KG1 (cell line): Measurements from ENCODE around the gene ALMS1.
A peak's percentile ranks its signal among the peaks of the same experiment; 100 is the strongest.
"Not testable (repeated sequence)": the region's sequence is repeated elsewhere in the genome, so short reads cannot be mapped to it uniquely, and the experiment has no call there.

Experiments
- DNase-seq: peaks from one replicate; lab custom pipeline; 2025; lab: John Stamatoyannopoulos, UW

ALMS1 gene, protein sequence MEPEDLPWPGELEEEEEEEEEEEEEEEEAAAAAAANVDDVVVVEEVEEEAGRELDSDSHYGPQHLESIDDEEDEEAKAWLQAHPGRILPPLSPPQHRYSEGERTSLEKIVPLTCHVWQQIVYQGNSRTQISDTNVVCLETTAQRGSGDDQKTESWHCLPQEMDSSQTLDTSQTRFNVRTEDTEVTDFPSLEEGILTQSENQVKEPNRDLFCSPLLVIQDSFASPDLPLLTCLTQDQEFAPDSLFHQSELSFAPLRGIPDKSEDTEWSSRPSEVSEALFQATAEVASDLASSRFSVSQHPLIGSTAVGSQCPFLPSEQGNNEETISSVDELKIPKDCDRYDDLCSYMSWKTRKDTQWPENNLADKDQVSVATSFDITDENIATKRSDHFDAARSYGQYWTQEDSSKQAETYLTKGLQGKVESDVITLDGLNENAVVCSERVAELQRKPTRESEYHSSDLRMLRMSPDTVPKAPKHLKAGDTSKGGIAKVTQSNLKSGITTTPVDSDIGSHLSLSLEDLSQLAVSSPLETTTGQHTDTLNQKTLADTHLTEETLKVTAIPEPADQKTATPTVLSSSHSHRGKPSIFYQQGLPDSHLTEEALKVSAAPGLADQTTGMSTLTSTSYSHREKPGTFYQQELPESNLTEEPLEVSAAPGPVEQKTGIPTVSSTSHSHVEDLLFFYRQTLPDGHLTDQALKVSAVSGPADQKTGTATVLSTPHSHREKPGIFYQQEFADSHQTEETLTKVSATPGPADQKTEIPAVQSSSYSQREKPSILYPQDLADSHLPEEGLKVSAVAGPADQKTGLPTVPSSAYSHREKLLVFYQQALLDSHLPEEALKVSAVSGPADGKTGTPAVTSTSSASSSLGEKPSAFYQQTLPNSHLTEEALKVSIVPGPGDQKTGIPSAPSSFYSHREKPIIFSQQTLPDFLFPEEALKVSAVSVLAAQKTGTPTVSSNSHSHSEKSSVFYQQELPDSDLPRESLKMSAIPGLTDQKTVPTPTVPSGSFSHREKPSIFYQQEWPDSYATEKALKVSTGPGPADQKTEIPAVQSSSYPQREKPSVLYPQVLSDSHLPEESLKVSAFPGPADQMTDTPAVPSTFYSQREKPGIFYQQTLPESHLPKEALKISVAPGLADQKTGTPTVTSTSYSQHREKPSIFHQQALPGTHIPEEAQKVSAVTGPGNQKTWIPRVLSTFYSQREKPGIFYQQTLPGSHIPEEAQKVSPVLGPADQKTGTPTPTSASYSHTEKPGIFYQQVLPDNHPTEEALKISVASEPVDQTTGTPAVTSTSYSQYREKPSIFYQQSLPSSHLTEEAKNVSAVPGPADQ (N-terminal part only)

DNA sequence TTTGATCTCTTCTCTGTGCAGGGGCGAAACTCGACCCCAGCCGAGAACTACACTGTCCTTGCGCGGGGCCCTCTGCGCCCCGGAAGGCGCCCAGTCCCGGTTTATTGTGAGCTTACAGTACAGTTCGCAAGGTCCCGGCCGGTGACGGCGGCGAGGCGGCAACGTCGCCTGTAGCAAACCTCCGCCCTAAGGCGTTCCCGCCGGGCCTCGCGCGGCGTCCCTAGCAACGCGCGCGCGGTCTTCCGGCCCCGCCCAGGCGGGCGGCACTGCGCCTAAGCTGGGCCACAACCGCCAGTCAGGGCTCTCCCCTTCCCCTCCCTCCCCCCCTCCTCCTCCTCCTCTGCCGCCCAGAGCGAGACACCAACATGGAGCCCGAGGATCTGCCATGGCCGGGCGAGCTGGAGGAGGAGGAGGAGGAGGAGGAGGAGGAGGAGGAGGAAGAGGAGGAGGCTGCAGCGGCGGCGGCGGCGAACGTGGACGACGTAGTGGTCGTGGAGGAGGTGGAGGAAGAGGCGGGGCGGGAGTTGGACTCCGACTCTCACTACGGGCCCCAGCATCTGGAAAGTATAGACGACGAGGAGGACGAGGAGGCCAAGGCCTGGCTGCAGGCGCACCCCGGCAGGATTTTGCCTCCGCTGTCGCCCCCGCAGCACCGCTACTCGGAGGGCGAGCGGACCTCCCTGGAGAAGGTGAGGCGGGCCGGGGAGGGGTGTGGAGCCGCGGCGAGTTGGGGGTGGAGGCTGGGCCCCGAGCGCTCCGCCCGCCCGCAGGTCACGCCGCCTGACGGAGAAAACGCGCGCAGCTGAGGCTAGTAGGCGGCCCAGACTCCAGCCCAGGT, at the start of gene ALMS1:
Gene ALMS1, plus strand, starts transcription at position 333 of the 838 bp plus-strand sequence. Its CDS starts 33 bp downstream, at position 366.
- peak; percentile 89 for DNase-seq

- DNase-seq, result no peak
These were observed 47.8 kb upstream of the ALMS1 start for GRCh38 chr2:73337828-73338227.

DNA sequence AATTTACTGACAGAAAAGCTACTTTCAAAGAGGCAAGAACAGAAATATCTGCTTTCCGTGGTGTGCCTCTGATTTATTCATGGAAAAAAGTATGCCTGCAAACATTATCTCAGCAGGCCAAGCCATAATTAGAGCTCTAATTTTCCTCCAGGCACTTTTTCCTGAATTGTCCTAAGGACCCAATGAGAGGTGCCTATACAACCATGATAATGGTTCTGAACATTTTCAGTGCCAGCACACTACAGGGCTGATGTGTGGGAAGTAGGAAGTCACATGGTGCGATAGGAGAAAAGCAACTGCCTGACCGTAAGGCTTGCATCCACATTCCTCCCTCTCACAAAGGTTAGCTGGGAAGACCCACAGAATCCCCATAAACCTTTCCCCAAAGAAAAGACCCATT, 46.4 kb upstream of the ALMS1 start:
- no peak for DNase-seq

DNA sequence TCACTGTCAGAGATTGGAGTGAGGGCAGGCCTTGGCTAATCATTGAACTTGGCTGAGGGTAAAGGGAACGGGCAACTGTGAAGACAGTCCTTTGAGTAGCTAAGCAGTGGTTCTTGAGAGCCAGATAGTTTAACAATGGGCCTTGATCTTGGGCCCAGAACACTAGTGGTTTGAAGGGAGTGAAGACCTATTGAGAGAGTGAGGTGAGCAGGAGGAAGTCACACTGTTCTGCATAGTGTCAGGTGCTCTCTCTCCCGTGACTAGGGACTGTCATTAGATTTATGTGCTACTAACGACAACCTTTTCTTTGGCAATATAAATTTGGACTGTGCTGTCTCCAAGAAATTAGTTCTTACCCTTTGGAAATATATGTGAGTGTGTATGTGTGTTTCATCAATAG, 44.6 kb upstream of the ALMS1 start:
- DNase-seq, result no peak

- no peak for DNase-seq
These were observed 41.6 kb upstream of the ALMS1 start for GRCh38 chr2:73343992-73344391.

DNA sequence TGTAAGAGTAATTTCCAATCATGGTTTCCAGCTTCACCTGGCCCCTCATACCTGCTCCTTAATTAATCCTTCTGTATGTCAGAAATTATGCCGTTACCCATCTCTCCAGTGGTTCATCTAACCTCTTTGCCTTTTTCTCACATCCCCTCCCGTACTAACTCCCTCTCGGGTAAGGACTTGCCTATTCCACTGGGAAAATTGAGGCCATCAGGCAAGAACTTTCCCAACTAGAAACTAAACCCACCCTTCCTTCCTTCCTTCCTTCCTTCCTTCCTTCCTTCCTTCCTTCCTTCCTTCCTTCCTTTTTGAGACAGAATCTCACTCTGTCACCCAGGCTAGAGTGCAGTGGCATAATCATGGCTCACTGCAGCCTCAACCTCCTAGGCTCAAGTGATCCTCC, 40.9 kb upstream of the ALMS1 start:
- not testable (repeated sequence) for DNase-seq

- no peak for DNase-seq
These were observed 35.5 kb upstream of the ALMS1 start for GRCh38 chr2:73350035-73350691.

DNA sequence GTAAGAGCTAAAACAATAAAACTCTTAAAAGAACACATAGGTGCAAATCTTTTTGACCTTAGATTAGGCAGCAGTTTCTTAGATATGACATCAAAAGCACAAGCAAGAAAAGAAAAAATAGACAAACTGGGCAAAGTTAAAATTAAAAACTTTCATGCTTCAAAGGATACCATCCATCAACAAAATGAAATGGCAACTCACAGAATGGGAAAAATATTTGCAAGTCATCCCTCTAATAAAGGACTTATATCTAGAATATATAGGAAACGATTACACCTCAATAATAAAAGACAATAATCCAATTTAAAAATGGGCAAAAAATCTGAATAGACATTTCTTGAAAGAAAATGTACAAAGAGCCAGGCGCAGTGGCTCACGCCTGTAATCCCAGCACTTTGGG, 29.5 kb upstream of the ALMS1 start:
- no peak for DNase-seq

DNA sequence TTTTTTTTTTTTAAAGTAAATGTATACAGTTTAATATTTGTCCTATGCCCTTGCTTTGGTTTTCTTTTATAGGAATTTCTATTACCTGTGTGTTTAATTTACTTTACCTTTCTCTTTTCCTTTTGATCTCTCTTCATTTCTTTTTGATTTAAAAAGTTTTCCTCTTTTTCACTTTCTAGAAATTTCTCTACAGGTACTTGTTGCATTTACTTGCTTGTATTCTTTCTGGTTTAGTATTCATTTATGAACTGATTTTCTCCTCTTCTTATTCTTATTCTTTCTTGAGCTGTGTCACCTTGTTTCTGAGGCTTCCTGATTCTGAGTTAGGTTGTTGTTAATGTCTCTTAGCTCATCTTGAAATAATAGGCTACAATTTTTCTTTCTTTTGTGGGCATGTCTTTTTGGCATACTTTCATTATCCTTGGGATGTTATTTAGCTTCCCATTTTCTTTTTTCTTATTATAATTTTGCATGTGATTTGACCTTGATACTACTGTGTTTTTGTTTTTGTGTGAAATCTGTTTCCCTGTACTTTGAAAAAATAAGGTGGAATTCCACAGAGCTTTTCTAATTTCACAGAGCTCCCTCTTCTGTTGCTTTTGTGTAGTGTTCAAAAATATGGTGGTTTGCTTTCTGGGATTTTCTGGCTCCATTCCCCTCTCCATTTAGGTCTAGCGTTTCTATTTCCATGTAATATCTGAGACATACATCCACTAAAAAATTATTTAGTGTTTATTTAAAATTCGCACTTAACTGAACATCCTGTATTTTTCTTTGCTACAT, 25.5 kb upstream of the ALMS1 start:
- DNase-seq, result no peak

DNA sequence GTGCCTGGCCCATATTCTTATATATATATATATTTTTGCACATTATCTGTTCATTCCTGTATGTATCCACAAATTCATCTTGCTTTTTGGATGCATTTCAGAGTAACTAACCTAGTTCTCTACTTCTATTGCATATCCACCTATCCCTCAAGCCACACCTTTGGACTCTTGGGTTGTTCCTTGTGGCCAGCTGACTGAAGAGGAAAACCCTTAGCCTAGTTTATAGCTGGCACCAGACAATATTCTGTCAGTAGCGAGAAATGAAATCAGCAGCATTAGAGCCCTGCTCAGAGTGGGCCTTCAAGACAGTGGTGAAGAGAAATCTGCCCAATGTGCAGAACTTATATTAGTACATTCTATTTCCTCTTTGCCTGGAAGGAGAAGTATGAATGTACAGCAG, 19.6 kb upstream of the ALMS1 start:
- no peak for DNase-seq

- no peak for DNase-seq
These were observed 16.9 kb upstream of the ALMS1 start for GRCh38 chr2:73368781-73369180.

DNA sequence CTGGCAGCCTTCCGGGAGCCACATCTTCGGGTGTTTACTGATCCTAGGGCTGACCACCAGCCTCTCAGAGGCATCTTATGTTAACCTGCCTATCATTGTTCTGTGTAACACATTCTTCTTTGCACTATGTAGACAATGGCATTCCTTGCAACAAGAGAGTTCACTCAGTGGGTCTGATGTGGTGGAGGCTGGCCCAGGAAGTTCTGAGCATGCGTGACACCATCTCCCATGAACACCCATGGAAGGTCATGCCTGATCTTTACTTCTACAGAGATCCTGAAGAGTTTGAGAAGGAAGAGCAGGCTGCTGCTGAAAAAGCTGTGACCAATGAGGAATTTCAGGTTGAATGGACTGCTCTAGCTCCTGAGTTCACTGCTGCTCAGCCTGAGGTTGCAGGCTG, 15.3 kb upstream of the ALMS1 start:
- DNase-seq, result no peak

- no peak for DNase-seq
These were observed 12.3 kb upstream of the ALMS1 start for GRCh38 chr2:73373344-73373743.

DNA sequence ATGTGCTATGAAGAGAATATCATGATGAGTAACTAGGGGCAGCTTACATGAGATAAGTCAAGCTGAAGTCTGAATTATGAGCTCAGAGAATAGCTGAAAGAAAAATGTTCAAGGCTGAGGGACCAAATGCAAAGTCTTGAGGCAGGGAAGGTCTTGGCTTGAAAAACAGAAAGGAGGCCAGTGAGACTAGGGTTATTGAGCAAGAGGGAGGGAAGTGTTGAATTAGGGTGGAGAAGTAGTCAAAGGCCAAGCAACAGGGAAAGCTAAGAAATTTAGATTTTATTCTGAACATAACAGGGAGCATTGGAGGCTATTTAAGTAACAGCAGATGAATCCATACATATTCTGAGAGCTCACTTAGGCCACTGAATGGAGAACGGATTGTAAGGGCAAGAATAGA, 11.4 kb upstream of the ALMS1 start:
- DNase-seq, result no peak

DNA sequence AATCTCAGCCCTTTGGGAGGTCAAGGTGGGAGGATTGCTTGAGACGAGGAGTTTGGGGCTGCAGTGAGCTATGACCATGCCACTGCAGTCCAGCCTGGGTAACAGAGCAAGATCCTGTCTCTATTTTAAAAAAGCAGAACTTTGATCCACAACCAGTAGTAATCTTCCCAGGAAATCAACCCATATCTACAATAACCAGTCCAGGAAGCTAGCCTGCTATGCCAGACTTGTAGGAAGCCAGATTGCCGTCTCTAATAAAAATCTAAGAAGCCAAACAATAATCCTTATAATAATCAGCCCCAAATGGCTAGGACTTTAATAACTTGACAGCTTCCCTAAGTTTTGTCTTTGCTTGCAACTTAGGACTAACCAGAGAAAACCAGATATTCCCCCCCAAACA, 9.0 kb upstream of the ALMS1 start:
- DNase-seq, result no peak

- DNase-seq, result no peak
These were observed 2.6 kb upstream of the ALMS1 start for GRCh38 chr2:73383036-73383435.

DNA sequence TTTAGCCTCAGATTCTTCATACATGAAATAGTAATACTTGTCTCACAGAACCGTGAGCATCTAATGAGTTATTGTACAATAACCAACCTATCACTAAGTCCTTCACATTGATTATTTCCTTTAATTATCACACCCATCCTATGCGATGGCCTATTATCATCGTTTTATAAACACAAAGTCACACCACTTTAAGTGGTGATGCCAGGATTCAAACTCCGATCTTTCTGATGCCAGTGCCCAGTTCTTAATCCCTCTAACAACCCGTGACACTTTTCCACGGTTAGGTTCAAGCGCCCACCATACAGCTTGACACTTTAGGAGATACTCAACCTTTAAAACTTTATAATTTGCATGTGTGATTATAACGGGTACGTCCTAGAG, 523 bp upstream of the ALMS1 start:
- DNase-seq, result no peak

DNA sequence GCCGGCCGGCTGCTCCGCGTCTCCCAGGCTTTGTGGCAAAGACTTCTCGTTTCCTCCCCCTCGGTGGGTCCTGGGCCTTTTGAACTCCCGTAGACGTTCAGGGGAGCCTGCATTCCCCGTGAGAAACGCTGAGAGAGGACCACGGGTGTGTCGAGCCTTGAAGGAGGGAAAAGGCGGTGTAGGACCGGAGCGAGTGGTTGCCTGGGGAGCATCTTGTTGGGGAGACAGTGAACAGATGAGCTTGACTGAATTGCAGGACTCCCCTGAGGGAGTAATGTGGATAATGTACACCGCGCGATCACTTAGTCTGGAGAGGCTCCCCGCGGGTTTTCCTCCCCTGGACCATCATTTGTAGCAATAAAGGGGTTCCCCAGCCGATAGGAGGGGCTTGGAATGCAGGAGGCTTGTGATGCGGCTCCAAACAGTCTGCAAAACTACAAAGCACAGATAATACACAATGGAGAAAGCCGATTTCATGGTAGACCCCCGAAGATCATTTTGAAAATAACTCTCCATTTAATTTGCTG, 769 bp downstream of the ALMS1 start:
- no peak for DNase-seq

- no peak for DNase-seq
These were observed 1.4 kb downstream of the ALMS1 start for GRCh38 chr2:73386894-73387636.
